CD4-positive, alpha-beta T cell treated with Interferon alpha-2 for 1 hour (primary cell): ENCODE measurements around the gene TTC28.

Experiments
- DNase-seq, 2 donors: peaks; one replicate each; pipeline ENCODE4 v3.0.0-alpha.2; 2020 to 2022

The TTC28 gene

GRCh38 chr22:27937453-27937852, 742.2 kb downstream of the TTC28 start:
- DNase-seq: no peak

GRCh38 chr22:27935897-27936296, 743.7 kb downstream of the TTC28 start:
- DNase-seq: no peak

GRCh38 chr22:27934069-27934468, 745.6 kb downstream of the TTC28 start:
- no peak for DNase-seq

GRCh38 chr22:27933186-27933983, 746.3 kb downstream of the TTC28 start:
- DNase-seq: no peak

- no peak for DNase-seq
Measured at GRCh38 chr22:27930331-27931060, 749.1 kb downstream of the TTC28 start.
